Measurements from ENCODE around the gene LENG8.

DNA sequence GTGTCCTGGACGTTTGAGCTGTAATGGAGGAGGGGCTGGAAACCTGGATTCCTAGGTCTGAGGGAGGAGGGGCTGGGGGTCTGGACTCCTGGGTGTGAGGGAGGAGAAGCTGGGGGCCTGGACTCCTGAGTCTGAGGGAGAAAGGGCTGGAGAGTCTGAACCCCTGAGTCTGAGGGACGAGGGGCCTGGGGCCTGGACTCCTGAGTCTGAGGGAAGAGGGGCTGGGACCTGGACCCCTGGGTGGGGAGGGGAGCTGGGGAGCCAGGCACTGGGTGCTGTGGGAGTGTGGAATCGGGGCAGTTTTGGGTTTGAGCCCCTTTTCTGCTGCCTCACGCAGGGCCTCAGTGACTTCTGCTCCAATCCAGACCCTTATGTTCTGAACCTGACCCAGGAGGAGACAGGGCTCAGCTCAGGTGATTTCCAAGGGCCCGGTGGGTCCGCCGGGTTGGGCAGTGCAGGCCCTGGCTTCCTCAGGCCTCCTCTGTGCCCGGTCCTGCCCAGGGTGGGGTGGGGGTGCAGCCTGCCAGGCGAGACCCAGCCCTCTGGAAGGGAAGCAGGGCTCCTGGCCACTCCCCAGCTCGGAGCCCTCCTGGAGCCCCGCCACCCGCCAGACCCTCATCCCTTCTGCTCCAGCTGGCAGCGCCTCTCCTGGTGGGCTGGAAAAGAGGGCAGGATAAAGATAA, 19.3 kb upstream of the LENG8 start:
- TF ChIP-seq, protein P1, sequence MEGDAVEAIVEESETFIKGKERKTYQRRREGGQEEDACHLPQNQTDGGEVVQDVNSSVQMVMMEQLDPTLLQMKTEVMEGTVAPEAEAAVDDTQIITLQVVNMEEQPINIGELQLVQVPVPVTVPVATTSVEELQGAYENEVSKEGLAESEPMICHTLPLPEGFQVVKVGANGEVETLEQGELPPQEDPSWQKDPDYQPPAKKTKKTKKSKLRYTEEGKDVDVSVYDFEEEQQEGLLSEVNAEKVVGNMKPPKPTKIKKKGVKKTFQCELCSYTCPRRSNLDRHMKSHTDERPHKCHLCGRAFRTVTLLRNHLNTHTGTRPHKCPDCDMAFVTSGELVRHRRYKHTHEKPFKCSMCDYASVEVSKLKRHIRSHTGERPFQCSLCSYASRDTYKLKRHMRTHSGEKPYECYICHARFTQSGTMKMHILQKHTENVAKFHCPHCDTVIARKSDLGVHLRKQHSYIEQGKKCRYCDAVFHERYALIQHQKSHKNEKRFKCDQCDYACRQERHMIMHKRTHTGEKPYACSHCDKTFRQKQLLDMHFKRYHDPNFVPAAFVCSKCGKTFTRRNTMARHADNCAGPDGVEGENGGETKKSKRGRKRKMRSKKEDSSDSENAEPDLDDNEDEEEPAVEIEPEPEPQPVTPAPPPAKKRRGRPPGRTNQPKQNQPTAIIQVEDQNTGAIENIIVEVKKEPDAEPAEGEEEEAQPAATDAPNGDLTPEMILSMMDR (IDR thresholded peaks at IDR 0.05): no peak
- no peak for TF ChIP-seq POLR2AphosphoS5 (IDR thresholded peaks at IDR 0.05)
